ENCODE data around the gene SERPINA1.
"Not testable (repeated sequence)": the region's sequence is repeated elsewhere in the genome, so short reads cannot be mapped to it uniquely, and the experiment has no call there.

Gene SERPINA1

DNA sequence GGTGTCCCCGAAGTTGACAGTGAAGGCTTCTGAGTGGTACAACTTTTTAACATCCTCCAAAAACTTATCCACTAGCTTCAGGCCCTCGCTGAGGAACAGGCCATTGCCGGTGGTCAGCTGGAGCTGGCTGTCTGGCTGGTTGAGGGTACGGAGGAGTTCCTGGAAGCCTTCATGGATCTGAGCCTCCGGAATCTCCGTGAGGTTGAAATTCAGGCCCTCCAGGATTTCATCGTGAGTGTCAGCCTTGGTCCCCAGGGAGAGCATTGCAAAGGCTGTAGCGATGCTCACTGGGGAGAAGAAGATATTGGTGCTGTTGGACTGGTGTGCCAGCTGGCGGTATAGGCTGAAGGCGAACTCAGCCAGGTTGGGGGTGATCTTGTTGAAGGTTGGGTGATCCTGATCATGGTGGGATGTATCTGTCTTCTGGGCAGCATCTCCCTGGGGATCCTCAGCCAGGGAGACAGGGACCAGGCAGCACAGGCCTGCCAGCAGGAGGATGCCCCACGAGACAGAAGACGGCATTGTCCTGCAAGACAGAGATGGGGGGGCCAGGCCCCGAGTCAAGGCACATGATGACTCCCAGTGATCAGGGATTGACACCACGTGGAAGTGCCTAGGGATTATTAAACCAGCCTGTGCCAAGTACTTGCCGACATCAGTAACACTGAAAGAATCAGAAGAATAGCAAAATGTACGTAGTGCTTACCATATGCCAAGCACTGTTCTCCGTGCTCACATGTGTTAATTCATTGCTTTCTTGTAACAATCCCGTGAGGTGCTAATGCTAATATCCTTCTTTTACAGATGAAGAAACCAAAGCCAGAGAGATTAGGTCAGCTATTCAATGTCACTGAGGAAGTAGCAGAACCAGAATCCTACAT is 5.4 kb downstream of the SERPINA1 start:
- no peak for DNase-seq

DNA sequence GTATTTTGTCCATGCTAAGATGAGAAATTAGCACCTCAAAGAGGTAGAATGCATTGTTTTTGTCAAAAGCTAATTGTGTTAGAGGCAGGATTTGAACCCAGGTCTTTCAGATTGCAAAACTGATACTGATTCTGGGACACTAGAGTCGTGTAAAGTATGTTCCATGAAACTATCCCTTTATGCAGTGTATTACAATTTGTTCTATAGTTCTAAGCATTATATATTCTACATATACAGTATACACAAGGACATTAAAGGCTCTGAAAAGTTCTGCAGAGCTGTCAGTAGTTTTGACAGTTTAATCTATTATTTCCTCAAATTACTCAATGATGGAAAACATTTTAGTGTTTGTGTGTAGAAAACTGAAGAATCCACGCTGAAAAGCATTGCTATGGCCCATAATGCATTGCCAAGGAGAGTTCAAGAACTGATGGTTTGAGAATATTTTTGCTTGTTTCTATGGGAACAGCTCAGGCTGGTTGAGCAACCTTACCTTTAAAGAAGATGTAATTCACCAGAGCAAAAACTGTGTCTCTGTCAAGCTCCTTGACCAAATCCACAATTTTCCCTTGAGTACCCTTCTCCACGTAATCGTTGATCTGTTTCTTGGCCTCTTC is 6.2 kb downstream of the SERPINA1 start:
- no peak for DNase-seq

DNA sequence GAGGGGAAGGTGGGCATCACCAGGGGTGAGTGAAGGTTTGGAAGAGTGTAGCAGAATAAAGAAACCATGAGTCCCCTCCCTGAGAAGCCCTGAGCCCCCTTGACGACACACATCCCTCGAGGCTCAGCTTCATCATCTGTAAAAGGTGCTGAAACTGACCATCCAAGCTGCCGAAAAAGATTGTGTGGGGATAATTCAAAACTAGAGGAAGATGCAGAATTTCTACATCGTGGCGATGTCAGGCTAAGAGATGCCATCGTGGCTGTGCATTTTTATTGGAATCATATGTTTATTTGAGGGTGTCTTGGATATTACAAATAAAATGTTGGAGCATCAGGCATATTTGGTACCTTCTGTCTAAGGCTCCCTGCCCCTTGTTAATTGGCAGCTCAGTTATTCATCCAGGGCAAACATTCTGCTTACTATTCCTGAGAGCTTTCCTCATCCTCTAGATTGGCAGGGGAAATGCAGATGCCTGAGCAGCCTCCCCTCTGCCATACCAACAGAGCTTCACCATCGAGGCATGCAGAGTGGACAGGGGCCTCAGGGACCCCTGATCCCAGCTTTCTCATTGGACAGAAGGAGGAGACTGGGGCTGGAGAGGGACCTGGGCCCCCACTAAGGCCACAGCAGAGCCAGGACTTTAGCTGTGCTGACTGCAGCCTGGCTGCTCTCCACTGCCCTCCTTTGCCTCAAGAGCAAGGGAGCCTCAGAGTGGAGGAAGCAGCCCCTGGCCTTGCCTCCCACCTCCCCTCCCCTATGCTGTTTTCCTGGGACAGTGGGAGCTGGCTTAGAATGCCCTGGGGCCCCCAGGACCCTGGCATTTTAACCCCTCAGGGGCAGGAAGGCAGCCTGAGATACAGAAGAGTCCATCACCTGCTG is 7.0 kb downstream of the SERPINA1 start:
- DNase-seq = no peak

DNA sequence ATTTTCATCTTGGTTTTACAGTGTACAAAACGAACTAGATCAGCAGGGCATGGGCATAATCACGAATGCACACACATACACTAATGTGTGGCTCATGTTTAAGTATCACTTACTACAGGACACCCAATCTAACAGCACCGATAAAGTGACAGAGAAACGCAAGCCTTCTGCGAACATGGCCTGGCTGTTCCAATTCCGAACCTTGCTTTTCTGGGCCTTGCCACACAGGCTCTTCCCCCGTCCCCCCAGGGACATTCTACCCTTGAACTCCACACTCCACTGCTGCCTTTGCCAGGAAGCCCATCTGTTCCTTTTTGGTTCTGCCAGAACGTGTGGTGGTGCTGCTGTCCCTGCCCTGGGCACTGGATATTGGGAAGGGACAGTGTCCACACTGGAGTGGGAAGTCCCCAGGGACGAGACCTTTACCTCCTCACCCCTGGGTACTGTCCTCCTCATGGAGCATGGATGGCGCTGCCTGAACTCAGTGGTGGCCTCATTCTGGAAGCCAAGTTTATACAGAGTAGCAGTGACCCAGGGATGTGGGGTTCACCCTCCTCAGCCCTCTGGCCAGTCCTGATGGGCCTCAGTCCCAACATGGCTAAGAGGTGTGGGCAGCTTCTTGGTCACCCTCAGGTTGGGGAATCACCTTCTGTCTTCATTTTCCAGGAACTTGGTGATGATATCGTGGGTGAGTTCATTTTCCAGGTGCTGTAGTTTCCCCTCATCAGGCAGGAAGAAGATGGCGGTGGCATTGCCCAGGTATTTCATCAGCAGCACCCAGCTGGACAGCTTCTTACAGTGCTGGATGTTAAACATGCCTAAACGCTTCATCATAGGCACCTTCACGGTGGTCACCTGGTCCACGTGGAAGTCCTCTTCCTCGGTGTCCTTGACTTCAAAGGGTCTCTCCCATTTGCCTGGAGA is 7.9 kb downstream of the SERPINA1 start:
- DNase-seq = no peak

DNA sequence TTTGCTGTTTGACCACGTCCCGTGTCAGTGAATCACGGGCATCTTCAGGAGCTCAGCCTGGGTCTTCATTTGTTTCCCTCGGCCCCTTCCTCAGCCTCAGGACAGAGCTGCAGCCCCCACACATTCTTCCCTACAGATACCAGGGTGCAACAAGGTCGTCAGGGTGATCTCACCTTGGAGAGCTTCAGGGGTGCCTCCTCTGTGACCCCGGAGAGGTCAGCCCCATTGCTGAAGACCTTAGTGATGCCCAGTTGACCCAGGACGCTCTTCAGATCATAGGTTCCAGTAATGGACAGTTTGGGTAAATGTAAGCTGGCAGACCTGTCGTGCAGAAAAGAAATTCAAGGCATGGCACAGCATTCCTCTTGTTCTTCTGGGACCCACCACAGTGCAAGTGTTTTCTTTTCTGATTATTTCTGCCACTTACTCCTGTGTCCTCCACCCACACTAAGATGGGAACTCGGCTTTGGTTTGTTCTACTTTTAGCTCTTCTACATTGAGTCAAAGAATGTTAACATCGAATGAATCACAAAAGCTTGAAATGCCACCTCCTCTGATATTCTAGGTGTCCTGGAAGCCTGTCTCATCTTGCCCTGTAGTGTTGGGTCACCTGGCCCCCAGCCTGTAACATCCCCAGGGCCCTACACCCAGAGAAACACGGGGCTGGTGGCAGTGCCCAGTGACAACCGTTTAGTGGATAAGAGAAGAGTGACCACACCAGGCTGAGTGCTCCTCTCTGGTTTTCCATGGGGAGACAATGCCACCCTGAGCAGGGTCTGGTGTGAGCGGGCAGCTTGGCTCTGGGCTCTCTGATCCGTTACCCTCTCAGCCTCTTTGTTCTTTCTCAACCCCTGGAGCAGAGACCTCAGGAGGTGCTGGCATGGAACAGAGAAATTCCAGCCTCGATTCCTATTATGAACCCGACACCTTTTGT is 8.8 kb downstream of the SERPINA1 start:
- DNase-seq = no peak

DNA sequence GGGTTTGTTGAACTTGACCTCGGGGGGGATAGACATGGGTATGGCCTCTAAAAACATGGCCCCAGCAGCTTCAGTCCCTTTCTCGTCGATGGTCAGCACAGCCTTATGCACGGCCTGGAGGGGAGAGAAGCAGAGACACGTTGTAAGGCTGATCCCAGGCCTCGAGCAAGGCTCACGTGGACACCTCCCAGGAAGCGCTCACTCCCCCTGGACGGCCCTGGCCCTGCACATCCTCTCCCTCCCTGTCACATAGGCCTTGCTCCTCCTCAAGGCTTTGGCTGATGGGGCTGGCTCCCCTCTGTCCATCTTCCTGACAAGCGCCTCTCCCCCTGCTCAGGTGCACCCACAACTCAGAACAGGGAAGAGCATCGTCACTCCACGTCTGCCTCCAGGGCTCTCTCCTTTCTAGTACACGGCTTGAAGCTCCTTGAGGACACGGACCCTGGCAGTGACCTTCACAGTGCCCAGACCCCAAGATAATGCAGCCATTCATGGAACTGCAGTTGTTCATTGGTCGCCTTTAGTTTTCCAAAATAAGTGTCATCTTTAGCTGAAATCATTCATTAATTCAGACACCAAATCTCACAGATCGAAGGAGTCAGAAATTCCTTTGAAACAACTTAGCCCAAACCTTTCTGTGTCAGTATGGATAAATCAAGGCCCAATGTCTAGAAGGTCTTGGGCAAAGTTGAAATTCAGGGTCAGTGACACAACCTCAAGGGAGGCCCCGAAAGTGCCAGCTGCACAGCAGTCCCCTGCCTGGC is 9.7 kb downstream of the SERPINA1 start:
- DNase-seq = no peak

DNA sequence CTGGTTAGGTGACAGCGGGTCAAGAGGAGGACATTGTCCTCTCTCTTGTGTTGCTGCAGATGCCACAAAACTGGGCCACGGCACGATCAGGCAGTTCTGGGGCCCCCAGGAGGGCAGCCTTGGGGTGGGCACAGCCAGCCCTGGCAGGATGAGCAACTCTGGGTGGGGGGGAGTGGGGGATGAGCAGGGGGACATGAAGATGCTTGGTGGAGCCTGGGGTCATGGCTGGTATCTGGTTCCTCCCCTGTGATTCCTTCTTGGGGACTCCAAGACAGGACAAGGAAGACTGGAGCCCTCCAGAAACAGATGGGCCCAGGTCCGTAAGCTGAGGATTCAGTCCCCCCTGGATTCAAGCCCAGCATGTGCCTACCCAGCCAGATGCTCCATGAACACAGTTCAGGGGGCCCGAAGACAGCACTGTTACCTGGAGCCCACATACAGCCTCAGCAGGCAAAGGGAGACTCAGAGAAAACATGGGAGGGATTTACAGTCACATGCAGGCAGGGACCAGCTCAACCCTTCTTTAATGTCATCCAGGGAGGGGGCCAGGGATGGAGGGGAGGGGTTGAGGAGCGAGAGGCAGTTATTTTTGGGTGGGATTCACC is 10.4 kb downstream of the SERPINA1 start:
- DNase-seq = no peak

DNA sequence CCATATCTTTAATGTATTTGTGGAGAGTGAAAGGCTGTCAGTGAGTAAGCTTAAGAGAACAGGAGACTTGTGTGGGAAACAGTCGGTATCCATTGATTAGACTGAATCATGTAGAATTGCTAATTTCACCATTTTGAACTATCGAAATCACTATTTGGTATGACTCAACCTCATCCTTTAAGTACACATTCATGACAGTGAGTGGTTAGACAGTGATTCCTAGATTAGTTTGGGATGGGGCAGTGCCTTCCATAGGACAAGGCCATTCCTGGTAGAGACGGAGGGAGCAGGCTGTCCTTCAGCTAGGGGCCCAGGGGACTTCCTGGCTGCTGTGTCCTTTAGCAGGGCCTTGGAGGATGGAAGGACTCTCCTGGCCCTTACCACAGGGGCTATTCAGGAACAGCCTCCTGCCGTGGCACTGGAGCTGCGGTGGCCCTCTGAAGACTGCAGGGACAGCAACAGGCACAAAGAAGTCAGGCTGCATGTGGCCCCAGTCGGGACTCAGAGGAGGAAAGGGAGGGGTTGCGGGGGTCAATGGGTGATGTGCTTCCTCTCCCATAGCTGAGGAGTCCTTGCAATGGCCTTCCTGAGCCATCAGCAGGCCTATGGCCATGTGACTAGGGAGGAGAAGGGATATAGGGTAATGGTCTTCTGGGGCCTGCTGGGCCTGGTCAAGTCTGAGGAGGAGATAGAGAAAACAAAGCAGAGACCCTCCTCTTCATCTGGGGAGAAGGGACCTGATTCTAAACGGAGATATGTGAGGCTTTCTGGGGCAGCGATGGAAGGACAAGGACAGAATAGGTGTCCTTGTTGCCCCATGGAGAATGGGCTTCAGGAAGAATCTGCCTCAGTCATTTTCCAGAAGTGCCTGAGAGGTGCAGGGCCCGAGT is 11.2 kb downstream of the SERPINA1 start:
- DNase-seq = no peak

DNA sequence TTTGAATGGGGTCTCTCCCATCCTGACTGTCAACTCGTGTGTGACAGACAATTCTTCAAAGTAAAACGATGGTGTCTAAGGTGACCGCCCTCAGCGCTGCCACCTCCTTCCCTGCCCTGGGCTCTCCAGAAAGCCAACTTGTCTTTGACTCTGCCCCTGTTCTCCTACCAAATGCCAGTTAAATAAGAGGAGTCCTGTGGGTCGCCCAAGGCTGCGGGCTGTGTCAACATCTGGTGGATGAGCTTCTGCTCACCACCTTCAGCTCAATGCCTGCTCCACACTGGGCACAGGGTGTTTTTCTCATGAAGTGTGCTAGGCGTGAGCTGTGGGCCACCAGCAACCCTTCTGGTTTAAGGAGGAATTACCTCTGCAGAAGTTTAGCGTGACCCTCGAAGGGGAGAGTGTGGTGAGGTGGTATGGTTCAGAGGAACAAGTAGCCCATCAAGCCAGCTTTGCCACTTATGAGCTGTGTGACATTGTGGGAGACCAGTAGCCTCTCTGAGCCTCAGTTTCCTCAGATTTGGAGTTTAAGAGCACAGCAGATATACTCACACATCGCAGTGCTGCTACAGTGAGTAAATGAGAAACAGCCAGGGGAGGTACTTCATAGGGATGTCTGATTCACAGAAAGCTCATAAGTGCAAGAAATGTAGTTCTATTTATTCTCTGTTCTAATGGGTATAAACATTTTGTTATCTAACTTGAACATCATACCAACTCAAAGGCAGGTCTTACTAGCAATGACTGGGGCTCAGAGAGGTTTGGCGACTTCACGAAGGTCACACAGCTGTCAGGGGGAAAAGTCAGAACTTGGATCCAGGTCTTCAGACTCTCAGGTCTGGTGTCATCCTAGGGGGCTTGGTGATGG is 12.1 kb downstream of the SERPINA1 start:
- no peak for DNase-seq

DNA sequence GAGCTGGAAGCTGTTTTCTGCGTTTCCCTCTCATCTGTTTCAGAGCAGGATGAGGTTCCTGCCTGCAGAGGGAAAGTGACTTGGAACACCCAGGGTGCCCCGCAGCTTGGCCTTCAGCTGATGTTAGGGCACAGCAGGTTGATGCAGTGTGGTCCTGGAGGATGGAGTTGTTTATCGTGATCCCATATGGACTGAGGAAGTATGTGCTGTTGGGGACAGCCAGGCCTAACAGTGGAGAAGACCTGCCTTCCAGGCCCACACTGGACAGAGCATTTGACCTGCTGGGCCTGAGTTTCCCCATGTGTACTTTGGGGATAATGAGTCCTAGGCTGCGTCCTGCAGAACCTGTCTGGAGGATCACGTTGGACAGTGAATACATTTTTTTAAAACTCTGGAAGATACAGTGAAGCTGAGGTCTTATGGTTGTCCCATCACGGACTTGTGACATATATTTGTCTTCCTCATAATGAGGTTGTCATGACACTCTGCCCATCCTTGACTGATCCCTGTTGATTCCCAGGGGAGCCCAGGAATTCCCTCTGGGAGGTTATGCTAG is 12.8 kb downstream of the SERPINA1 start:
- DNase-seq = no peak

DNA sequence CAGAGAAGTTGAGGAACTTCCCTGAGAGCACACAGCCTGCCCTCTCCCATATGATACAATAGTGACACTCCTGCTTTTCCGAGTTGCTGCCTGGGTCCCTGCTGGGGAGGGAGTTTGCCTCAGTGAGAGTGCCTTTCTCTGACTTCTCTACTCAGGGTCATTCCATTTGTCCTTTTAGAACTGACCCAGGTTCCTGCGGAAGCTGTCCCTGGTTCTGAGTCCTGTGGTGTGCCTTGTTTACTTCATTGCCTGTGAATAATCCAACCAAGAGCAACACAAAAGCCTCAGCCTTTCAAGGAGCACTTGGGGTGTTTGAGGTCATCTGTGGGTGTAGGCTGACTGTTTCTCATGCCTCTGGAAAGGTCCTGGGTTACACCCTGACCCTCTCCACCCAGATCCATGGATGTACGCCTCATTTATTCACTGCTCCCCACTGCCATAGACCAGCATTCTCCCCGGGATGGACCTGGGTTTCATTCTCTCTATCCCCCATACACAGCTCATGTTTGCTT is 13.6 kb downstream of the SERPINA1 start:
- no peak for DNase-seq

DNA sequence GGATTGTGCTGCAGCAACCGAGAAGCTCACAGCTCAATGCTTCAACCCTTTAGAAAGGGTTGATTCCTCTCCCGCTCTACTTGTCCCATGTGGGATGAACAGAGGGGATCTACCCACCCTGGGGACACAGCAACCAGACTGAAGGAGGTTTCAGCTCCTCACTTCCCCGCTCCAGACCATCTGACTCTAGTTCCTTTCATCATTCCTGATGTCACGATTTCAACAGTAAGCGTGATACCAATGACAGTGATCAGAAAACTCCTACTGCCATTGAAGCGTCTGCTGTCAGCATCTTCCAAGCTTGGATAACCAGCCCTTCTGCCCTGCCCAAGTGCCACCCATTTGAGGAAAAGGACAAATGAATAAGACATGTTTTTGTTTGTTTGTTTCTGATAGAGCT is 14.3 kb downstream of the SERPINA1 start:
- DNase-seq = no peak

DNA sequence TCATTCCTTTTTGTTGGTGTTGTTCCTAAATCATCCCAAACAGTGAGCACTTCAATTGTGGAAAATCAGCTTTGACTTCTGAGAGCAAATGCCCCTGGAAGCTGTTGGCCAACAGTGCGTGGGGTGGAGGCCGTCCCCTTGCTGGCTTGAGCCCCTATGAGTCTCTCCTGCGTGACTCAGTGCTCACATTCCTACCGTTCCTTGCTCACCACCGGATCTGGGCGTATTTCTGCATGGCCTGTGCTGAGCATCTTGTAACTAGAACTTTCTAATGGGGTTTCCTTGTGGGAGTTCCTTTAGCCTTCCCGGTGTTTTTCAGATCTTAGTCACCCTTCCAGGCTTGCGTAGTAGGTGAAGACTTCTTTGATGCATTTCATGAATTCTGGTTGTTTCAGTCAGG is 14.7 kb downstream of the SERPINA1 start:
- DNase-seq = no peak

DNA sequence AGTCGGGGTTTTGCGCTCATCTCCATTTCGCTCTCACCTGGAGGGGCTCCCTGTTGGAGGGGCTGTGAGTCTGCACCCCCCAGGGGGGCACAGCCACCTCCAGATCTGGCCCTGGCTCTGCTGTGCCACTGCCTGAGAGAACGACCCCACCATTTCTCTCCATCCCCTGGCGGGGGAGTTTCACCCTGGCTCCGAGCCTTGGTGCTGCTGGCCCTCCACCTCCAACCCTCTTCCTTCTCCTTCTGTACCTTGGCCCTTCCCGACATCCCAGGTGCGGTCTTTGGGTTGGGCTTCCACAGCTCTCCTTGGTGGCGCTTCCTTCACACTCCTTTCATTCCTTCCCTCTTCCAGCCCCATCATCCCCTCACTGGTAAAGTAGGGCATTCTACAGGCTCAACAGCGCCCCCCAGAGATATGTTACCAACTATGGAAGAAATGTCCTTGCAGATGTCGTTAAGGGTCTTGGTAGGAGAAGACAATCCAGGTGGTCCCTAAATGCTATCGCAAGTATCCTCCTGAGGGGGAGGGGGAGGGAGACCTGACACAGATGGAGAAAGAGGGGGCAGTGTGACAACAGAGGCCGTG is 16.3 kb downstream of the SERPINA1 start:
- no peak for DNase-seq

DNA sequence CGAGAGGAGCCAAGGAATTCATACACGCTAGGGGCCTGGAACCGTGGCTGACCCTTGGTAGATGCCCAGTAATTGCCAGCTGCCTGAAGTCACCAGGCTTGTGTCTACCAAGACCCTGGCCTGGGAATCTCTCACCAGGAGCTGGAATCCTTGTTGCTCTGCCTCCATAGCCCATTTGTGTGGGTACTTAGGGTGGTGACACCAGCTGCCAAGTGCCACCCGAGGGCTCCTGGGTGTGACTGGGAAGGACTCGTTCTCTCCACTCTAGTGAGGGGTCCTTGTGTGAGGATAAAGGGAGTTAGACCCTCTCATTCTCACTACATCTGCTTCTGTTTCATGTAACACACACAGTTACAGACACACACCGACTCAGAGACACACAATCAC is 17.9 kb downstream of the SERPINA1 start:
- DNase-seq = no peak

DNA sequence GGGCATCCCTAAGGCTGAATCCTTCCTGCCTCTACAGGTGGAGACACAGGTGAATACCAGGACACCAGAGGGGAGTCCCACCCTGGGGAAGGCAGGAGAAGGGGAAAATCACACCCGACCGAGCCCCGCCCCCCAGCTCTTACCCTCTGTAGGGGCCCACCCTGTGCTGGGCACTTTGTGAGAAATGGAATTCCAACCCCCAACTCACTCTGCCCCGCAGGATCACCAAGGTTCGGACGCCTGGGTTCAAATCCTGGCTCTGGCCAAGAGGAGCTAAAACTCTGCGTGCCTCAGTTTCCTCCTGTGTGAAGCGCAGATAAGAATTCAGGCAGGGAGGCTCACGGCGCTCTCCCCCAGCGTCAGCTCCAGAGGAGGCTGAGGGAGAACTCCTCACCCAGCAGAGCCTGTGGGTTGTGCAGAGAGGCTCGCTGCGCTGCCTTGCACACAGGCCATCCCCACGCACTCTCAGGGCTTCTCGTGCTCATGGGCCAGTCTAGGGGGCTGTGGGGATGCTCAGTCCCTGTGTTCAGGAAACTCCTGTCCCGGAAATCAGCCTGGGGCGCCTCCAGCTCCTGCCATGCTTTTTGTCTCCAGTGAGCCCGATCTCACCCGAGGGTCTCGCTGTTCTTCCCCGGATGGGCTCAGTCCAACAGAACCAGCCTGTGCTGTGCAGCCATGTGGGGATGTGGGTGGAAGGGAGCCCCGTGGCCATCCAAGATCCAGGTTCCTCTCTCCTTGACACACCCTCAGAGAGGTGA is 18.5 kb downstream of the SERPINA1 start:
- DNase-seq = not testable (repeated sequence)
